CD4-positive, alpha-beta T cell (primary cell): ENCODE measurements around the gene DTNB. TPM values are rescaled to one million over a fixed set of nuclear protein-coding genes. Genes with fewer than 3 reads are reported as not detected.

ENCODE experiments used
- ATAC-seq: fragments of 200-7000 bp; cut with Tn5 transposase; one replicate; pipeline ENCODE4 v1.10.0; 2022; ENCODE audit warnings: mild to moderate bottlenecking; ENCODE audit not compliant: poor library complexity
- CTCF ChIA-PET: fragments of 350-600 bp; sonication (Branson Sonifier 250); formaldehyde crosslinking; loops from one replicate; lab custom pipeline; 2021; ENCODE audit warnings: antibody characterized with exemption, inconsistent platforms; lab: Charles Lee
- POLR2A ChIA-PET: fragments of 350-600 bp; sonication (Branson Sonifier 250); formaldehyde crosslinking; loops from one replicate; lab custom pipeline; 2021; ENCODE audit warnings: antibody characterized with exemption, inconsistent platforms; lab: Charles Lee
- DNase-seq, 14 experiments: peaks; one replicate each; pipeline ENCODE4 v3.0.0-alpha.2; 2013 to 2020; ENCODE audit warnings: mixed read lengths in 2 of 14
- H3K27ac ChIP-seq, 2 donors: one replicate each; pipeline versions ENCODE4 v1.5.1 to v1.7.0; 2013; ENCODE audit warnings: low read length in 2 of 2, low read depth in 1 of 2, mild to moderate bottlenecking in 1 of 2
- H3K27me3 ChIP-seq, 2 experiments: 1 replicate in 1 of 2; 2 replicates in 1 of 2; pipeline versions ENCODE4 v1.6.1 to v1.7.0; 2013; ENCODE audit warnings: low read length in 2 of 2, control low read depth in 1 of 2, mild to moderate bottlenecking in 1 of 2, moderate library complexity in 1 of 2; ENCODE audit not compliant: insufficient read depth in 2 of 2, control insufficient read depth in 1 of 2
- H3K36me3 ChIP-seq: one replicate; pipeline ENCODE4 v1.6.1; 2013; ENCODE audit warnings: low read length, control low read depth; ENCODE audit not compliant: insufficient read depth
- H3K4me1 ChIP-seq: one replicate; pipeline ENCODE4 v1.6.1; 2013; ENCODE audit warnings: low read length, control low read depth; ENCODE audit not compliant: insufficient read depth
- H3K4me3 ChIP-seq: one replicate; pipeline ENCODE4 v1.5.1; 2013; ENCODE audit warnings: mild to moderate bottlenecking, low read length, moderate library complexity
- H3K9me3 ChIP-seq, 2 experiments: 1 replicate in 1 of 2; 2 replicates in 1 of 2; pipeline versions ENCODE4 v1.6.1 to v1.7.0; 2013; ENCODE audit warnings: low read length in 2 of 2, mild to moderate bottlenecking in 2 of 2, control low read depth in 1 of 2, moderate library complexity in 1 of 2; ENCODE audit not compliant: control insufficient read depth in 1 of 2, insufficient read depth in 1 of 2
- H3K27ac Mint-ChIP-seq: one replicate; pipeline ENCODE4 v1.8.0; 2020; ENCODE audit warnings: mixed read lengths
- H3K27me3 Mint-ChIP-seq: one replicate; pipeline ENCODE4 v1.8.0; 2021; ENCODE audit warnings: mixed read lengths
- H3K36me3 Mint-ChIP-seq: one replicate; pipeline ENCODE4 v1.8.0; 2021; ENCODE audit warnings: low read depth, mixed read lengths
- H3K4me1 Mint-ChIP-seq: one replicate; pipeline ENCODE4 v1.8.0; 2021; ENCODE audit warnings: low read depth, mixed read lengths
- H3K4me3 Mint-ChIP-seq: one replicate; pipeline ENCODE4 v1.8.0; 2020; ENCODE audit warnings: mild to moderate bottlenecking, mixed read lengths
- H3K9me3 Mint-ChIP-seq: one replicate; pipeline ENCODE4 v1.8.0; 2020; ENCODE audit warnings: mixed read lengths
- intact Hi-C, 2 experiments: fragments of 100-400 bp; cut with DNase I in 1 of 2; cut with micrococcal nuclease in 1 of 2; formaldehyde crosslinking; loops; one replicate each; pipeline versions ENCODE4 v1.15.1 to v1.9.0; 2023 to 2025; cut with DNase I, micrococcal nuclease
- total RNA-seq, 174 experiments: library from RNA in 2 of 174; stranded (reverse) in 2 of 174; gene quantifications; one replicate each; pipeline ENCODE4 v1.2.3 and lab custom pipeline; 2021 to 2026
- TF ChIP-seq, protein P1 (sequence below): fragments of 200-600 bp; IDR thresholded peaks from one replicate; pipeline ENCODE4 v1.8.0; 2022; ENCODE audit warnings: antibody characterized with exemption, mild to moderate bottlenecking

DTNB gene
- total RNA-seq, 2 experiments from 2014 or later = 30.1 to 33.6 TPM

DNA sequence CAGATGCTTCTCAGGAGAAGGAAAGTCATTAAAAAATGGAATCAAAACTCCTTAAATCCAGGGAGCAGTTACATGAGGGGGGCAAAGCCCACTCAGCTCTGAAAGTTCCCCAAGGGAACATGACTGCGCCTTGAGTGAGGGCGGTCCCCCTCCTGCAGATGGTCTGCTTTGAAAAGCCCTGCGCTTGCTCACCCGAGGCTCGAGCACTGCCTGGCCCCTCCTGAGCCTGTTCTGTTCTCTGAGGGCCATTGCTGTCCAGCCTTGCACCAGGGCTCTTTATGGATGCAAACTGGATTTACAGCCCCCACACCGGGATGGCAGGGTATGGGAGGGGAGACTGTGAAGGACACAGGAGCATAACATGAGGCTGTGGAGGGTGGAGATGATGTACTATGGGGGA, 293.8 kb downstream of the DTNB start:
- peaks cover 43% of the 10 kb centered on the region for H3K4me1 Mint-ChIP-seq
- Histone ChIP-seq H3K4me3 (no peak overlapping the region), H3K36me3 (no peaks in the 10 kb centered on the region), H3K9me3 (peaks cover 0 to 11% of the 10 kb centered on the region in 2 experiments), H3K27me3 (no peaks in the 10 kb centered on the region), H3K4me1 (peaks cover 40% of the 10 kb centered on the region), H3K27ac (no peak overlapping the region)
- H3K27me3 Mint-ChIP-seq = no peaks in the 10 kb centered on the region
- H3K36me3 Mint-ChIP-seq = peaks cover 8% of the 10 kb centered on the region
- no peaks in the 10 kb centered on the region for H3K9me3 Mint-ChIP-seq
- TF ChIP-seq, protein P1, sequence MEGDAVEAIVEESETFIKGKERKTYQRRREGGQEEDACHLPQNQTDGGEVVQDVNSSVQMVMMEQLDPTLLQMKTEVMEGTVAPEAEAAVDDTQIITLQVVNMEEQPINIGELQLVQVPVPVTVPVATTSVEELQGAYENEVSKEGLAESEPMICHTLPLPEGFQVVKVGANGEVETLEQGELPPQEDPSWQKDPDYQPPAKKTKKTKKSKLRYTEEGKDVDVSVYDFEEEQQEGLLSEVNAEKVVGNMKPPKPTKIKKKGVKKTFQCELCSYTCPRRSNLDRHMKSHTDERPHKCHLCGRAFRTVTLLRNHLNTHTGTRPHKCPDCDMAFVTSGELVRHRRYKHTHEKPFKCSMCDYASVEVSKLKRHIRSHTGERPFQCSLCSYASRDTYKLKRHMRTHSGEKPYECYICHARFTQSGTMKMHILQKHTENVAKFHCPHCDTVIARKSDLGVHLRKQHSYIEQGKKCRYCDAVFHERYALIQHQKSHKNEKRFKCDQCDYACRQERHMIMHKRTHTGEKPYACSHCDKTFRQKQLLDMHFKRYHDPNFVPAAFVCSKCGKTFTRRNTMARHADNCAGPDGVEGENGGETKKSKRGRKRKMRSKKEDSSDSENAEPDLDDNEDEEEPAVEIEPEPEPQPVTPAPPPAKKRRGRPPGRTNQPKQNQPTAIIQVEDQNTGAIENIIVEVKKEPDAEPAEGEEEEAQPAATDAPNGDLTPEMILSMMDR = no peak
- ATAC-seq = no peak
- ChIA-PET POLR2A (no interaction called here), CTCF (interaction anchor here (4.7 kb wide), 1 partner anchor 17 kb away, joined by 21 read pairs; no protein-coding TSS in a partner anchor)
- peak overlapping the region; percentile 30 for H3K4me3 Mint-ChIP-seq
- intact Hi-C loops = loop anchor here (5.0 to 10.0 kb wide), 3 partner anchors 37 to 215 kb away; partner anchors contain the start of genes DNMT3A (in 2 of the 2) and POMC (in 1 of the 2)
- H3K27ac Mint-ChIP-seq = peak overlapping the region; percentile 52
- DNase-seq = no peak

DNA sequence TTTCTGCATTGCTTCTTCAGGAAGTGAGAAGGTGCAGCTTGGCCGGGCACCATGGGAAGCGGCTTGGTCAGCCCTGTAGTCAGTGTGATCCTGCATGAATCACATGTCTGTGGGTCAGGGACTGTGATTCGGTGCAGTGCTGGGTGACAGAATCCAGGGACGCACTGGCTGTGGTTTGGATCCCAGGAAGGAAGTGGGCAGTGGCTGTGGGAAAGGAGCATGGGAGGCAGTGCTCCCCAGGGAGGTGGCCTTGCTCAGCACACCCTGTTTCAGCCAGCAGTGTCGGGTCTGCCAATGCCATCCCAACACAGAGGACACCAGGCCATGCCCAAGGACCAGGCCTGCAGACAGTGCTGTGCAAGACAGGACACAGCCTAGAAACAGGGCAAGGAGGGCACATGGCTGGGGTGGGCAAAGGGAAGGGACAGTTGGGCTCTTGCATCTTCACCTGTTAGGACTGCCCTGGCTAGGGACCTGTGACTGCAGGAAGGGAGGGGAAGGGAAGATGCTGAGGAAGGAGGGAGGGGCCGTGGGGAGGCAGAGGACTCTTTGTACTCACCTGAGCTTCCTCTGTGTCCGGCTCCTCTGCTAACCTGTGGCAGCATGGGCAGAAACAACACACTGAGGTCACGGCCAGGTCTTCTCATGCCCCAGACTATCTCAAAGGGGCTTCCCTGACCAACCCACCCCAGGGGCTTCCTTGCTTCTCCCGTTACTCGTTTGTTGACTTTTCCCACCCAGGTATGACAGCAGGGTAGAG, 294.5 kb downstream of the DTNB start:
- intact Hi-C loops = loop anchor here (5.0 to 10.0 kb wide), 3 partner anchors 37 to 214 kb away; partner anchors contain the start of genes DNMT3A (in 2 of the 2) and POMC (in 1 of the 2)
- Mint-ChIP-seq H3K36me3 (peaks cover 4% of the 10 kb centered on the region), H3K9me3 (no peaks in the 10 kb centered on the region), H3K27ac (peak overlapping the region; percentile 52), H3K27me3 (no peaks in the 10 kb centered on the region), H3K4me1 (peaks cover 43% of the 10 kb centered on the region), H3K4me3 (no peak overlapping the region)
- Histone ChIP-seq H3K36me3 (no peaks in the 10 kb centered on the region), H3K4me3 (no peak overlapping the region), H3K9me3 (peaks cover 0 to 11% of the 10 kb centered on the region in 2 experiments), H3K27me3 (no peaks in the 10 kb centered on the region), H3K4me1 (peaks cover 40% of the 10 kb centered on the region), H3K27ac (no peak overlapping the region)
- POLR2A ChIA-PET = interaction anchor here (5.1 kb wide), 1 partner anchor 17 kb away, joined by 55 read pairs; no protein-coding TSS in a partner anchor
- CTCF ChIA-PET = interaction anchor here (4.7 kb wide), 1 partner anchor 17 kb away, joined by 21 read pairs; no protein-coding TSS in a partner anchor
- TF ChIP-seq, protein P1 = no peak
- no peak for ATAC-seq
- DNase-seq = peak in 2 of 14 experiments; percentile 18 to 24

DNA sequence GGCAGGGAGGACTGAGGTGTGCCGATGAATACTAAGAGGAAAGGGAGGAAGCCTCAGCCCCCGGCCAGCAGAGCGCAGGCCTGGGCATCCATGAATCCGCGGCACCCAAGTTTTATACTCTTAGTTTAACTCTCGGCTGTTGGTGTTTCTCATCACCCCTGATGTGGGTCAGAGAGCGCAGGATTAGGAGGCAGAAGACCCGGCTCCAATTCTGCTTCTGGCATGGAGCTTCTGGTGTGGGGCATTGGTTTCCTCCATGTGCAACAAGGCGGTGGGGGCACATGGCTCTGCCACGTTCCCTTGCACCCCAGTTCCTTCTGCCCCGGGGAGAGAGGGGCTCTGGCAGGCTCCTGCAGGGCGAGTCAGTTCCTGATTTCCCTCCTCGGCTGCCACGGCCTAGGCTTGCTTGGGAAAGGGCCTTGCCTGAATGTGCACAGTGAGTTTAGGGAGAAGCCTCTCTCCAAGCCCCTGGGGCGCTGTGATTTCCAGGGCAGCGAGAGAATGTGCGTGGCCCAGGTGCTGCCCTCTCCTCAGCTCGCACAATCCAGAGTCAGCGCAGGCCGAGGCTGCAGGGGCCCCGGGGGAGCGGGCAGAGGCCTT, 295.5 kb downstream of the DTNB start:
- peak overlapping the region; percentile 48 to 80 for H3K27ac ChIP-seq
- H3K36me3 ChIP-seq = no peaks in the 10 kb centered on the region
- Mint-ChIP-seq H3K4me1 (peaks cover 43% of the 10 kb centered on the region), H3K27me3 (no peaks in the 10 kb centered on the region), H3K27ac (peak overlapping the region; percentile 98), H3K36me3 (peaks cover 4% of the 10 kb centered on the region), H3K9me3 (no peaks in the 10 kb centered on the region), H3K4me3 (no peak overlapping the region)
- TF ChIP-seq, protein P1 = no peak
- H3K27me3 ChIP-seq = no peaks in the 10 kb centered on the region
- no peak overlapping the region for H3K4me3 ChIP-seq
- DNase-seq (no peak), ATAC-seq (no peak)
- ChIA-PET POLR2A (interaction anchor here (1.7 to 5.1 kb wide), 2 partner anchors 16 to 39 kb away, joined by 4 to 55 read pairs; no protein-coding TSS in a partner anchor), CTCF (interaction anchor here (1.1 to 2.7 kb wide), 5 partner anchors 15 to 104 kb away, joined by 7 to 72 read pairs (median 8); partner anchors contain the start of gene DNMT3A)
- peaks cover 40% of the 10 kb centered on the region for H3K4me1 ChIP-seq
- intact Hi-C loops = loop anchor here (5.0 to 10.0 kb wide), 3 partner anchors 36 to 213 kb away; partner anchors contain the start of genes DNMT3A (in 2 of the 2) and POMC (in 1 of the 2)
- peaks cover 0 to 11% of the 10 kb centered on the region in 2 experiments for H3K9me3 ChIP-seq
